Central memory CD4-positive, alpha-beta T cell (primary cell): ENCODE measurements around the gene PRKCE.

Experiments used
- DNase-seq: peaks from one replicate; pipeline ENCODE4 v3.0.0; 2022

The PRKCE gene

GRCh38 chr2:46067062-46067461 is 415.6 kb downstream of the PRKCE start:
- DNase-seq, result no peak

- DNase-seq, result no peak
Measured at GRCh38 chr2:46067501-46068305, 416.2 kb downstream of the PRKCE start.

DNA sequence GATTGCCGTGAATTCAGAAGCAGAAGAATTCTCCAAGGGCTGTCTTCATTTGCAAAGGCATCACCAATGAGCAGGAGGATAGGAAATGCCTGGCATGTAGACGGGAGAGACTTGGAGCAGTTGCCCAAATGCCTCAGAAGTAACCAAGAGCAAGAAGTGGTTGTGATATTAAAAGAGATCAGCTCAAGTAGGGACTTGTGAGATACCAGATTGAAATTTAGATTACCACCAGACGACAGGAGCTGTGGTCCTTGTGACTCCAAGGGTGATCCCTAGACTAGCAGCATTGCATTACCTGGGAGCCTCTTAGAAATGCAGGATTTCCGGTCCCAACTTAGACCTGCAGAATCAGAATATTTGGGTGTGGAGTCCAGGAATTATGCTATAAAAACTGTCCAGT is 417.2 kb downstream of the PRKCE start:
- DNase-seq, result no peak

DNA sequence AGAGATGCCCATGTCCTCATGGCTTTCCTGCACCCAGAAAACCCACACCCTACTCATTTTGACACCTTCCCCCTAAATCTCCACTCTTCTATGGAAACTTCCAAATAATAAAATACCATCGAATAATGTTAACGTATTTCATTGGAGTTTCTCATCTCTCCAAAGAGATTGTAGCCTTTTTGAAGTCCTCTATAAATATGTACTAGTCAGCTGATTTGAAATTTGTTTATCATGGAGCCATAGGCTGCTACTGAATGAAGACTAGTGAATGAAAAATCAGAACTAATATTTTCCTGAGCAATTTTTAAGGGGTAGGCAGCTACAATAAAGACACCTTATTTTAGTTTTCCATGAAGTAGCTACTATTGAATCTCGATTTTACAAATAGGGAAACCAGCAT is 419.6 kb downstream of the PRKCE start:
- DNase-seq, result no peak

DNA sequence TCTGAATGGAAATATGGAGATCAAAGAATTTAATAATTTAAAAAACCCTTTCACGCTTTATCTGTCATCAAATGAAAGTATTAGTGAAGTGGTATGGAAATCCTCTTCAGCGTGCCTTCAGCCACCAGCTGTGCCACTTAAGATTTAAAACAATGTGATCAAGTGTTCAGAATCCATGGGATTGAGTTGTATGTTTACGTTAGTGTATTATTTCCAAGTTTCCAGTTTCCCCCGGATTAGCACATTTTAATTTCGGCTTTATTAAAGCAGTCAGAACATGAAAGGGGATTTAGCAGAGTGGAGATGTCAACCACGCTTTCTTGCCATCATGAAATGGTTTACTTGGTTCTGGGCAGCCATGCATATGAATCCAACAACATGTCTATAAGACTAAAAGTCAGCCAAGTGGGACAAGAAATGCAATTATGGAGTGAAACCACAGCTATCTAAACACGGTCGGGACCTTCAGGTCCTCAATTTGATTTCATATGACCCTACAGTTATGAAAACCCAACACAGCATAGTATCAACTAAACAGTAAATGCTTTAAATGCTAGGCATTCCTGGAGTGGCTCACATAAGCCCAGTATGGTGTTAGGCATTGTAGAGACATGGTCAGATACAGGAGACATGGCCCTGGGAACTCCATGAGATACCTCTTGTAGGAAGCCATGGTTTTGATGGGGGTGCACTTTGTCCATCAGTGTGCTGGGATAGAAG is 420.8 kb downstream of the PRKCE start:
- no peak for DNase-seq

DNA sequence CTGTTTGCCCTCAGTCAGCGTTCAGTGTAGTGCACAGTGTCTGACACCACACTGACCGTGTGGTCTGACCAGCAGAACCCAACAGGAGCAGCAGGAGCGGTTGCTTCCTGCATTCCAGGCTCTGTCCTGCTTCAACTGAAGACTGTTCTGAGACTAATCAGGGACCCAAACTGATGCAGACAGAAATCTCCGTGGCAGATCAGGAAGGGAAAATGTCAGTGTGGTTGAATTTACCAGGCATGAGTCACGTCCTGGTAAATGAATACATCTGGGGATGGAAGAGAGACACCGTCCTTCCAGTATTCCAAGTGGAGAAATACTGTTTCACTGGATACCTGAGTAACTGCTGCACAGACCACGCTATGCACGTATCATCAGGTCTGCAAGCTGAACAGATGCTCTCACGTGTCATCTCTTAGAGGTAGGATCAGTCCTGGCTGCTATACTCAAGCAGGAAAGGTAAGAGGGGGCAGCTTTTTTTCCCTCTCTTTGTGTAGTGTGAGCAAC is 422.1 kb downstream of the PRKCE start:
- no peak for DNase-seq

- DNase-seq, result no peak
Measured at GRCh38 chr2:46074501-46074900, 423.0 kb downstream of the PRKCE start.

DNA sequence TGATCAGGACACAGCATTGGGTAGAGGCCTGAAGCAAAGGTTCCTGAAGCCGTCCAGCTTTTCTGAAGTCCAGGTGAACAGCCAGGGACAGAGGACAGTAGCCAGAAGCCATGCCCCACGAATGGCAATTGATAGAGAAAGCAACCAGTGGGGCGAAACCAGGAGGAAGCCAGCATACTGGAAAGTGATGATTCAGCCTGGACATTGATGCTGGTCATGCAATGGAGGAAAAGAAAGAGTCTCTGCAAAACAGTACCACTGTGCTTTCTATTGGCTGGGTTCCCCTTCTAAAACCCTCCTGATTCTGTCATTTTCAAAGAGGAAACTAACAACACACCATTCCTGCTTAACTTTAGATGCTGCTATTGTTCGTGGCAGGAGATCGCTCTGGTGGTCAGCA is 424.4 kb downstream of the PRKCE start:
- DNase-seq, result no peak

DNA sequence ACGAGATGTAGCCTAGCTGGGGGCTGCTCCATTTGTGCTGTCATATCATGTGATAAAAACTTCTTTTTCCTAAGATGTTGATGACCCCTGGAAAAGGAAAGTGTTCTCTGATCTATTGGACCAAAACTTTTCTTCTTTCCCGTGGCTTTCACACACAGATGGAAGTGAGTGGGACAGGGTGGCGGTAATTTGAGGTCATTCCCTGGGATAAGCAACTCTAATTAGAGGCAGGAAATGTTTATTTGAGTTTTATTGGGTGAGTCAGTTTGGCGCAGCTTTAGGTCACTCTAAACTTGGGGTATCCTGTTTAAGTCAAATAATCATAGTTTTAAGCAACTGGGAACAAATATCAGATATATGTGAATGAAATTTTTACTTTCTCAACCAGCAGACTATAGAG is 424.8 kb downstream of the PRKCE start:
- DNase-seq, result no peak

GRCh38 chr2:46076875-46077274 is 425.4 kb downstream of the PRKCE start:
- no peak for DNase-seq

DNA sequence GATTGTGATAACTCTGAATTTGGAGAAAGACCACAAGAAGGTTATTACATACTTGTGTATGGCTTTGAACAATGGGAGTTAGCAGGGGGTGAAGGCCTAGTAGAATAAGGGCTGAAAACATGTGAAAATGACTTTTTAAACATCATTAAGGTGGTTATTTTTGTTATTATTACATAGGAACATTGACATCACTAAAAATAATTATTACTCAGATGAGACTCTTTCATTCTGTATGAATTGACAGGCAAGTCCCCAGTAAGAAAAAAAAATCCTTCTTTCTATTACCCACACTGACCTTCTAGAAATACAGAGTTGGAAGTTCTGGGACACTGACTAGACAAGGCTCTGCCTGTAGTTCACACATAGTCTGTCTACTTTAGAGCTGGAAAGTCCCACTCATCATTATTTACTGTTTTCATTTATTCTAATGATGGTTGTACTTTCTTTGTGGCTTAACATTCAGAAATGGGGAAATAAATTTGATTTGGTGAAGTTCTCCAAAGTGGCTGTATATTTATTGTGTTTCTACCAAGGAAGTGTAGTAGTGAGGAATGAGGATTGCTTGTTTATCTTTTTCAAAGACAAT is 426.1 kb downstream of the PRKCE start:
- DNase-seq, result no peak

DNA sequence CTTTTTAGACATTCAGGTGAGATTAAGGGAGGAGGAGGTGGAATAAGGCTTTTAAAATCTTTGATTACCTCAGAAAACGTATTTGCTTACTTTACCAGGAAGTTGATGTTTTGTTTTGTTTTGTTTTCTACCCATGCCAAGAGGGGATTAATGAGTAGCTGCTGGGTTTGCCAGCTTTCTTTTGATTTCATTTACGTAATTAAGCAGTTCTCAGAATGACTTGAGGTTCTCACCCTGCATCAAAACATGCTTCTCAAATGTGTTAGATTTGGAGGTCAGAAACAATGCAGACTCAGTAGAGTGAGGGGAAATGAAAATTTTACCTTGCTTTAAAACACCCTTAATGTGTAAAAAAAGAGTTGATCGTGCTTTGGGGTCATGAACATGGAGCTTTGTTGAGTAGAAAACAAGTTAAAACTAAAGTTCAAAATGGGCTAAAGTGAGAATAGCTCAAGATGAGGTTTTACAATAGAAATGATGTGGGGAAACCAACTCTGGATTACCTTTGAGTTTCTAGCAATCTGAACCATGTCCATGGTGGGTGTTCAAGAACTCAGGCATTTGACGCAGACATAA is 428.6 kb downstream of the PRKCE start:
- DNase-seq, result no peak

DNA sequence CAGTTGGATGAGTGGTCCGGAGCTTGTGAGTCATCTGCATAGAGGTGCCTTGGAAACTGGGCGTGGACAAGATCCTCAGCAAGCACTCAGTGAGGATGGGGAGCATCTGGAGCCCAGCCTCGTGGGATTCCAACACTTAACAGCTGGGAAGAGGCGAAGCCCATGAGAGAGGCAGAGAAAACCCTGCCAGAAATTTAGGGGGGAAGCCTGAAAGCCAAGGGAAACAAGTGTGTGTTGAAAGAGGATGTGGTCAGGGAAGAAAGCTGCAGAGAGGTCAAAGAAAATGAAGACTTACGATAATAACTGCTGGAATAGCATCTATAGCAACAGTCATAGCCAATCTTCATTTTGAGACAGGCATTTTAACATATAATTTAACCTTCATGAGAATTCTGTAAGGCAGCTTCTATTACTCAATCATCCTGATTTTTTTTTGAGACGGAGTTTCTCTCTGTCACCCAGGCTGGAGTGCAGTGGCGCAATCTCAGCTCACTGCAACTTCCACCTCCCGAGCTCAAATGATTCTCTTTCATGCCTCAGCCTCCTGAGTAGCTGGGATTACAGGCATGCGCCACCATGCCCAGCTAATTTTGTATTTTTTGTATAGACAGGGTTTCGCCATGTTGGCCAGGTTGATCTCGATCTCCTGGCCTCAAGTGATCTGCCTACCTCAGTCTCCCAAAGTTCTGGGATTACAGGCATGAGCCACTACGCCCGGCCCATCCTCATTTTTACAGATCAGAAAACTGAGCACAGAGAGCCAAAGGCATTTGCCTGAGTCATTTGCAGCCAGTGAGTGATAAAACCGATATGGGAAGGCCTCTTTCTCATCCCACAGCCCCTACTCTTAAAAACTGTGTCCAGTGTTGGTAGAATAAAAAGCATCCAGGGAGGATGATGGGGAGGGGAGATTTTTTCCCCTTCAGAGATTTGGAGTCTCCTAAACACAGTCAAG is 431.3 kb downstream of the PRKCE start:
- DNase-seq, result no peak

DNA sequence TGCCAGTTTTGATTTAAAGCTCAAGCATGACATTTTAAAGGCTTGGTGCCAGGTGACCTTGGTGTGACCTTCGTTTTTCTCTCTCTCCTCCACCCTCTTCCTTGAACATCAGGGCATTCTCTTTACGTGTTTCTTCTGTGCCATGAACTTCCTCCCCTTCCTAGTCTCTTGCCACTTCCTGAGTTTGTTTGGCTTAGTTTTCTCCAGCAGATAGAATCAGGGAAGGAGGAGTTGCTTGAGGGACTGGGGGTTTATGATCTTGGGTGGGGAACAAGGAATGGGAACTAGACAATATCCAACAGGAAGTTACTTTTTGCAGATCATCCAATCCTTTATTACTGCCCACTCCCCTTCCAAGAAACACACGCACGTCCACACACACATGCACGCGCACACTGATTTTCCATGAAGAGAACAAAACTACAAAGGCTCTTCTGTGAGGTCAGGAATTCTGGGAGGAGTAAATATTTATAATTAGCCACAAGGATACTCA is 435.1 kb downstream of the PRKCE start:
- DNase-seq, result no peak

GRCh38 chr2:46087492-46087891 is 436.0 kb downstream of the PRKCE start:
- DNase-seq, result no peak

GRCh38 chr2:46091004-46091403 is 439.5 kb downstream of the PRKCE start:
- no peak for DNase-seq

GRCh38 chr2:46091961-46092667 is 440.6 kb downstream of the PRKCE start:
- no peak for DNase-seq

- no peak for DNase-seq
Measured at GRCh38 chr2:46094689-46095088, 443.2 kb downstream of the PRKCE start.

DNA sequence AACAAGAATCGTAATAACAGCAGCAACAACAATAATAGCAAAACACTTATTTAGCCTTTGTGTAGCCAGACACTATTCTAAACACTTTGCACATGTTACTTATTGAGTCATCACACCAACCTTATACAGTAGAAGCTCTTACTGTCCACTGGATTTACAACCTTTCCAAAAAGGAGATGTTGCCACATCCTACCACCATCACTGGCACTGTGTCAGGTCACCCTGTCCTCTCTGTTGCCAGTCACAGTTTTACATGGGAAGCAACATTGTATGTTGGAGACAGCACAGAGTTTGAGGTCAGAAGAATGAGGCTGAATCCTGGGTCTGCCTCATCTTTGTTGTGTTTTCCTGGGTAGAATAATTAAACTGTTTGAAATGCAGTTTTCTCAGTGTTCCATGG is 444.4 kb downstream of the PRKCE start:
- DNase-seq, result no peak

- no peak for DNase-seq
Measured at GRCh38 chr2:46096260-46096659, 444.8 kb downstream of the PRKCE start.

DNA sequence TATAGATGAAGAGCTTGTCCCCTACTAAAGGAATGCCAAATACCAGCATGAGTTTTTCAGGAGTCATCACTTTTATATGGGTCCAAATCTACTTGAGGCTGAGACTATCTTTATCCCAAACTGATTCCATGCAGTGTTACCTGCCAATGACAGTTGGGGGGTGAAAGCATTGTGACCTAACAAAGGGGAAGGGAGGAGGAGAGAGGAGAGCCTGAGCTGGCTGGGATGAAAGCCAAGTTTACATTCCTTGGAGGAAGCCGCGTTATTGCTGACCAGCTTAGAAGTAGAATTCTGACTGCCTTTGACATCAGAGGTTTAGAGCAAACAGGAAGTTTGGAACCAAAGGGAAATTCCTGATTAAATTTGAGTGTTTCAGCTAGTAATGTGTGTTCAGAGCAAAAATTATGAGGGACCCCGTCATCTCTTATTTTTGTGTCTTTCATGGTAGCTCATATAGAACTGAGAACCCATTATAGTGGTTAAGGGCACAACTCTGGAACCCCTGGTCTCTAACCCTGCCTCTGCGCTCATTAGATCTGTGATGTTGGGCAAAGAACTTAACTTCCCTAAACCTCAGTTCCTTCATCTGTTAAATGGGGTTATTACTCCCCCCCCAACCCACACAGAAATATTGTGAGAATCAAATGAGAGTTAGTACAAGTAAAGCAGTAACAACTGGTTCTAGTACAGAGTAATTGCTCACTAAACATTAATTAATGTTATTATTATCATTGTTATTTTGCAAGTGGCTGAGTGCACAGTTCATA is 446.4 kb downstream of the PRKCE start:
- no peak for DNase-seq
